ENCODE data around the gene LRRC17. TPM values are rescaled to one million over a fixed set of nuclear protein-coding genes. Genes with fewer than 3 reads are reported as not detected.

Gene LRRC17
- total and polyA plus RNA-seq, 9 of the 15 experiments (the other 6 are each of a cell fraction or from before 2014, with no cell fraction given) = 0.03 to 0.18 (median 0.12) TPM; not detected in 5

GRCh38 chr7:102991540-102992214, 78.9 kb downstream of the LRRC17 start (continued):
- TF ChIP-seq NCOA2 (IDR thresholded peaks at IDR 0.05; ENCODE audit: partially characterized antibody in 2 of 2) (peak in 1 of 2 experiments; percentile 55), FOS (IDR thresholded peaks at IDR 0.05; ENCODE audit: extremely low read depth, insufficient read length) (peak; percentile 82), TAL1 (IDR thresholded peaks at IDR 0.05) (peak; percentile 19; the same call in 1 of the 2 replicates), SMARCB1 (IDR thresholded peaks at IDR 0.05; ENCODE audit: insufficient read length, low read depth) (peak; percentile 100), ZBTB7A (IDR thresholded peaks at IDR 0.05; ENCODE audit: borderline replicate concordance, control insufficient read depth, low read depth, low read length) (0 out of 2 replicates have a peak, but pooled peaks have one; percentile 48), ZC3H4 (CRISPR knock-in tag; IDR thresholded peaks at IDR 0.05; ENCODE audit: borderline replicate concordance) (no peak), ARID3A (IDR thresholded peaks at IDR 0.05; ENCODE audit: borderline replicate concordance, low read depth, low read length) (peak; percentile 79), MCM5 (IDR thresholded peaks at IDR 0.05; ENCODE audit: low read depth) (no peak), STAG1 (CRISPR knock-in tag; IDR thresholded peaks at IDR 0.05; ENCODE audit: borderline replicate concordance) (no peak), ZNF23 (CRISPR knock-in tag; IDR thresholded peaks at IDR 0.05) (no peak), PYGO2 (tag; IDR thresholded peaks at IDR 0.05) (no peak), TRIM24 (IDR thresholded peaks at IDR 0.05) (peak; percentile 62 to 75), PBX2 (CRISPR knock-in tag; IDR thresholded peaks at IDR 0.05; ENCODE audit: low read depth) (no peak), PBX2 (tag; conservative IDR thresholded peaks at IDR 0.05; ENCODE audit: low read depth) (no peak), ARNT (IDR thresholded peaks at IDR 0.05) (peak in 1 of 2 experiments; percentile 9; a peak in 1 of 4 replicates), ZNF224 (CRISPR knock-in tag; IDR thresholded peaks at IDR 0.05) (no peak), TFE3 (CRISPR knock-in tag; IDR thresholded peaks at IDR 0.05) (no peak), MIER1 (IDR thresholded peaks at IDR 0.05; ENCODE audit: low read depth) (no peak), BHLHE40 (IDR thresholded peaks at IDR 0.05; ENCODE audit: low read length) (no peak), ZNF707 (CRISPR knock-in tag; conservative IDR thresholded peaks at IDR 0.05) (no peak), CREB3L1 (IDR thresholded peaks at IDR 0.05; ENCODE audit: borderline replicate concordance, low read depth) (no peak), CXXC5 (CRISPR knock-in tag; IDR thresholded peaks at IDR 0.05) (peak; percentile 73)
